ENCODE results near the gene SFMBT1. TPM values are rescaled to one million over a fixed set of nuclear protein-coding genes. Genes with fewer than 3 reads are reported as not detected.
A peak's percentile ranks its signal among the peaks of the same experiment; 100 is the strongest.

SFMBT1 gene
- total and polyA plus RNA-seq, 4 experiments from 2014 or later: 19.8 to 50.8 (median 38.6) TPM

- ChIA-PET CTCF (ENCODE audit: partially characterized antibody) (interaction anchor here (1.3 to 1.9 kb wide), 2 partner anchors 17 to 189 kb away, joined by 4 to 5 read pairs; no protein-coding TSS in a partner anchor), POLR2A (ENCODE audit: partially characterized antibody) (interaction anchor here (0.6 kb wide), 1 partner anchor 111 kb away, joined by 3 read pairs; no protein-coding TSS in a partner anchor)
- Mint-ChIP-seq H3K4me3 (no peak overlapping the region), H3K4me1 (peaks cover 8 to 13% (median 10%) of the 10 kb centered on the region in 4 donors), H3K9me3 (no peaks in the 10 kb centered on the region), H3K36me3 (peaks cover 43 to 55% of the 10 kb centered on the region in 2 donors), H3K27me3 (no peaks in the 10 kb centered on the region), H3K27ac (peak overlapping the region in 1 of 7 donors; percentile 31)
- Histone ChIP-seq H3K36me3 (ENCODE audit: insufficient read depth, low read length) (peaks cover 16% of the 10 kb centered on the region), H3K27ac (ENCODE audit: low read depth, low read length) (no peak overlapping the region), H3K4me3 (ENCODE audit: low read length in 2 of 2) (no peak overlapping the region), H3K9me3 (ENCODE audit: control insufficient read depth in 1 of 2, low read length in 2 of 2) (no peaks in the 10 kb centered on the region), H3K4me1 (ENCODE audit: insufficient read depth, low read length) (peaks cover 11% of the 10 kb centered on the region), H3K27me3 (ENCODE audit: insufficient read depth, low read length) (no peaks in the 10 kb centered on the region)
- intact Hi-C loops (cut with micrococcal nuclease): no loop called here
- DNase-seq: no peak
Observed at GRCh38 chr3:52930748-52931147, 115.1 kb downstream of the SFMBT1 start.

- intact Hi-C loops (cut with micrococcal nuclease): no loop called here
- H3K9me3 ChIP-seq (ENCODE audit: control insufficient read depth in 1 of 2, low read length in 2 of 2): no peaks in the 10 kb centered on the region
- Mint-ChIP-seq H3K36me3 (peaks cover 61 to 72% of the 10 kb centered on the region in 2 donors), H3K4me3 (no peak overlapping the region), H3K4me1 (peaks cover 2 to 9% (median 5%) of the 10 kb centered on the region in 4 donors), H3K27me3 (no peaks in the 10 kb centered on the region), H3K9me3 (no peaks in the 10 kb centered on the region), H3K27ac (peak overlapping the region in 2 of 7 donors; percentile 22 to 55)
- DNase-seq: no peak
- H3K27me3 ChIP-seq (ENCODE audit: insufficient read depth, low read length): no peaks in the 10 kb centered on the region
- CTCF ChIA-PET (ENCODE audit: partially characterized antibody): no interaction called here
- POLR2A ChIA-PET (ENCODE audit: partially characterized antibody): interaction anchor here (1.5 kb wide), 1 partner anchor 118 kb away, joined by 4 read pairs; no protein-coding TSS in a partner anchor
- no peak overlapping the region for H3K4me3 ChIP-seq (ENCODE audit: low read length in 2 of 2)
- peaks cover 24% of the 10 kb centered on the region for H3K36me3 ChIP-seq (ENCODE audit: insufficient read depth, low read length)
- peaks cover 5% of the 10 kb centered on the region for H3K4me1 ChIP-seq (ENCODE audit: insufficient read depth, low read length)
- H3K27ac ChIP-seq (ENCODE audit: low read depth, low read length): no peak overlapping the region
Observed at GRCh38 chr3:52926554-52926953, 119.3 kb downstream of the SFMBT1 start.

GRCh38 chr3:52925405-52926313 lies 120.2 kb downstream of the SFMBT1 start:
- H3K9me3 Mint-ChIP-seq: no peaks in the 10 kb centered on the region
- Histone ChIP-seq H3K27ac (ENCODE audit: low read depth, low read length) (no peak overlapping the region), H3K36me3 (ENCODE audit: insufficient read depth, low read length) (peaks cover 24% of the 10 kb centered on the region), H3K4me1 (ENCODE audit: insufficient read depth, low read length) (peaks cover 6% of the 10 kb centered on the region), H3K4me3 (ENCODE audit: low read length in 2 of 2) (no peak overlapping the region), H3K27me3 (ENCODE audit: insufficient read depth, low read length) (no peaks in the 10 kb centered on the region), H3K9me3 (ENCODE audit: control insufficient read depth in 1 of 2, low read length in 2 of 2) (no peaks in the 10 kb centered on the region)
- intact Hi-C loops (cut with micrococcal nuclease): no loop called here
- POLR2A ChIA-PET (ENCODE audit: partially characterized antibody): no interaction called here
- H3K36me3 Mint-ChIP-seq: peaks cover 57 to 72% of the 10 kb centered on the region in 2 donors
- peak overlapping the region in 4 of 7 donors; percentile 18 to 55 (median 38) for H3K27ac Mint-ChIP-seq
- DNase-seq: no peak
- peaks cover 2 to 9% (median 5%) of the 10 kb centered on the region in 4 donors for H3K4me1 Mint-ChIP-seq
- no peak overlapping the region for H3K4me3 Mint-ChIP-seq
- CTCF ChIA-PET (ENCODE audit: partially characterized antibody): interaction anchor here (2.2 kb wide), 1 partner anchor 10 kb away, joined by 4 read pairs; no protein-coding TSS in a partner anchor
- H3K27me3 Mint-ChIP-seq: no peaks in the 10 kb centered on the region

- Histone ChIP-seq H3K27me3 (ENCODE audit: insufficient read depth, low read length) (no peaks in the 10 kb centered on the region), H3K9me3 (ENCODE audit: control insufficient read depth in 1 of 2, low read length in 2 of 2) (no peaks in the 10 kb centered on the region), H3K27ac (ENCODE audit: low read depth, low read length) (no peak overlapping the region), H3K4me3 (ENCODE audit: low read length in 2 of 2) (no peak overlapping the region), H3K36me3 (ENCODE audit: insufficient read depth, low read length) (peaks cover 37% of the 10 kb centered on the region), H3K4me1 (ENCODE audit: insufficient read depth, low read length) (peaks cover 6% of the 10 kb centered on the region)
- no peak for DNase-seq
- Mint-ChIP-seq H3K27me3 (no peaks in the 10 kb centered on the region), H3K36me3 (peaks cover 57 to 77% of the 10 kb centered on the region in 2 donors), H3K4me1 (peaks cover 2 to 9% (median 5%) of the 10 kb centered on the region in 4 donors), H3K4me3 (no peak overlapping the region), H3K9me3 (no peaks in the 10 kb centered on the region), H3K27ac (peak overlapping the region in 1 of 7 donors; percentile 62)
- ChIA-PET CTCF (ENCODE audit: partially characterized antibody) (interaction anchor here (0.9 to 2.2 kb wide), 2 partner anchors 11 to 47 kb away, joined by 3 to 4 read pairs; no protein-coding TSS in a partner anchor), POLR2A (ENCODE audit: partially characterized antibody) (no interaction called here)
- intact Hi-C loops (cut with micrococcal nuclease): no loop called here
Observed at GRCh38 chr3:52923963-52924362, 121.9 kb downstream of the SFMBT1 start.

- Mint-ChIP-seq H3K27me3 (no peaks in the 10 kb centered on the region), H3K4me3 (no peak overlapping the region), H3K36me3 (peaks cover 52 to 79% of the 10 kb centered on the region in 2 donors), H3K4me1 (peaks cover 2 to 9% (median 5%) of the 10 kb centered on the region in 4 donors), H3K27ac (peak overlapping the region in 3 of 7 donors; percentile 10 to 62 (median 22)), H3K9me3 (no peaks in the 10 kb centered on the region)
- DNase-seq: no peak
- no peak overlapping the region for H3K4me3 ChIP-seq (ENCODE audit: low read length in 2 of 2)
- H3K9me3 ChIP-seq (ENCODE audit: control insufficient read depth in 1 of 2, low read length in 2 of 2): no peaks in the 10 kb centered on the region
- H3K27me3 ChIP-seq (ENCODE audit: insufficient read depth, low read length): no peaks in the 10 kb centered on the region
- peaks cover 33% of the 10 kb centered on the region for H3K36me3 ChIP-seq (ENCODE audit: insufficient read depth, low read length)
- POLR2A ChIA-PET (ENCODE audit: partially characterized antibody): no interaction called here
- intact Hi-C loops (cut with micrococcal nuclease): no loop called here
- H3K27ac ChIP-seq (ENCODE audit: low read depth, low read length): no peak overlapping the region
- CTCF ChIA-PET (ENCODE audit: partially characterized antibody): interaction anchor here (0.8 to 1.2 kb wide), 2 partner anchors 16 to 152 kb away, joined by 3 read pairs; no protein-coding TSS in a partner anchor
- H3K4me1 ChIP-seq (ENCODE audit: insufficient read depth, low read length): peaks cover 6% of the 10 kb centered on the region
Observed at GRCh38 chr3:52920841-52921240, 125.0 kb downstream of the SFMBT1 start.

- DNase-seq: no peak
- Histone ChIP-seq H3K36me3 (ENCODE audit: insufficient read depth, low read length) (peaks cover 54% of the 10 kb centered on the region), H3K4me1 (ENCODE audit: insufficient read depth, low read length) (peaks cover 6% of the 10 kb centered on the region), H3K27me3 (ENCODE audit: insufficient read depth, low read length) (no peaks in the 10 kb centered on the region), H3K27ac (ENCODE audit: low read depth, low read length) (no peak overlapping the region), H3K4me3 (ENCODE audit: low read length in 2 of 2) (no peak overlapping the region), H3K9me3 (ENCODE audit: control insufficient read depth in 1 of 2, low read length in 2 of 2) (no peaks in the 10 kb centered on the region)
- Mint-ChIP-seq H3K36me3 (peaks cover 44 to 77% of the 10 kb centered on the region in 2 donors), H3K4me3 (no peak overlapping the region), H3K4me1 (peaks cover 0 to 3% (median 1%) of the 10 kb centered on the region in 4 donors), H3K9me3 (no peaks in the 10 kb centered on the region), H3K27me3 (no peaks in the 10 kb centered on the region), H3K27ac (peak overlapping the region in 1 of 7 donors; percentile 32)
- CTCF ChIA-PET (ENCODE audit: partially characterized antibody): no interaction called here
- POLR2A ChIA-PET (ENCODE audit: partially characterized antibody): no interaction called here
- intact Hi-C loops (cut with micrococcal nuclease): no loop called here
Observed at GRCh38 chr3:52917044-52917443, 128.8 kb downstream of the SFMBT1 start.

- Mint-ChIP-seq H3K9me3 (no peaks in the 10 kb centered on the region), H3K4me3 (no peak overlapping the region), H3K36me3 (peaks cover 50 to 75% of the 10 kb centered on the region in 2 donors), H3K27me3 (no peaks in the 10 kb centered on the region), H3K27ac (peak overlapping the region in 2 of 7 donors; percentile 34 to 56), H3K4me1 (no peaks in the 10 kb centered on the region)
- H3K9me3 ChIP-seq (ENCODE audit: control insufficient read depth in 1 of 2, low read length in 2 of 2): no peaks in the 10 kb centered on the region
- H3K27ac ChIP-seq (ENCODE audit: low read depth, low read length): no peak overlapping the region
- peaks cover 53% of the 10 kb centered on the region for H3K36me3 ChIP-seq (ENCODE audit: insufficient read depth, low read length)
- POLR2A ChIA-PET (ENCODE audit: partially characterized antibody): no interaction called here
- H3K4me1 ChIP-seq (ENCODE audit: insufficient read depth, low read length): no peaks in the 10 kb centered on the region
- no peak overlapping the region for H3K4me3 ChIP-seq (ENCODE audit: low read length in 2 of 2)
- intact Hi-C loops (cut with micrococcal nuclease): no loop called here
- CTCF ChIA-PET (ENCODE audit: partially characterized antibody): interaction anchor here (0.5 to 1.4 kb wide), 3 partner anchors 12 to 275 kb away, joined by 3 to 6 read pairs (median 5); no protein-coding TSS in a partner anchor
- H3K27me3 ChIP-seq (ENCODE audit: insufficient read depth, low read length): no peaks in the 10 kb centered on the region
- no peak for DNase-seq
Observed at GRCh38 chr3:52915294-52915693, 130.6 kb downstream of the SFMBT1 start.
